HFFc6 (cell line): Measurements from ENCODE around the gene OPRL1. TPM values are rescaled to one million over a fixed set of nuclear protein-coding genes. Genes with fewer than 3 reads are reported as not detected.
"Not testable (repeated sequence)": the region's sequence is repeated elsewhere in the genome, so short reads cannot be mapped to it uniquely, and the experiment has no call there.

ENCODE experiments used
- DNase-seq: peaks from one replicate; pipeline ENCODE4 v3.0.0-alpha.2; 2018
- H3K27ac Mint-ChIP-seq: 2 replicates; pipeline ENCODE4 v1.8.0; 2020; ENCODE audit warnings: mild to moderate bottlenecking, mixed read lengths
- H3K27me3 Mint-ChIP-seq: 2 replicates; pipeline ENCODE4 v1.8.0; 2021; ENCODE audit warnings: mild to moderate bottlenecking, moderate library complexity, mixed read lengths; ENCODE audit not compliant: insufficient read depth
- H3K36me3 Mint-ChIP-seq: 2 replicates; pipeline ENCODE4 v1.8.0; 2021; ENCODE audit warnings: low read depth, mixed read lengths
- H3K4me1 Mint-ChIP-seq: 2 replicates; pipeline ENCODE4 v1.8.0; 2020; ENCODE audit warnings: low read depth, mixed read lengths
- H3K4me3 Mint-ChIP-seq: 2 replicates; pipeline ENCODE4 v1.8.0; 2020; ENCODE audit warnings: mild to moderate bottlenecking, moderate library complexity, mixed read lengths
- H3K9me3 Mint-ChIP-seq: 2 replicates; pipeline ENCODE4 v1.8.0; 2020; ENCODE audit warnings: mild to moderate bottlenecking, mixed read lengths
- CTCF ChIP-seq: fragments of 200-600 bp; sonication (generic); IDR thresholded peaks from 2 replicates; pipeline ENCODE4 v1.5.0; 2021; ENCODE audit warnings: antibody characterized with exemption, mild to moderate bottlenecking
- total RNA-seq, 6 experiments: library from RNA; stranded (reverse); fragmentation: NEBNext Ultra II Directional; extraction: Animal tissue kit (Norgen Biotek cat#: 25700); gene quantifications; 2 replicates in 1 of 6; 3 replicates in 5 of 6; pipeline ENCODE4 v1.2.3, GENCODE V29; 2021

Gene OPRL1
- total RNA-seq, 6 experiments from 2014 or later: 0.27 to 1.00 (median 0.41) TPM

- Mint-ChIP-seq H3K9me3 (no peaks in the 10 kb centered on the region), H3K27ac (no peak within 1 kb of the TSS), H3K36me3 (no peaks in the 10 kb centered on the region), H3K4me1 (peaks cover 2% of the 10 kb centered on the region; the same call in 1 of the 2 replicates), H3K27me3 (peaks cover 34% of the 10 kb centered on the region), H3K4me3 (peak within 1 kb of the TSS; percentile 73)
- no peak for DNase-seq
- no peak; the same call in 1 of the 2 replicates for TF ChIP-seq CTCF
Measured at GRCh38 chr20:64083804-64084684, 4.2 kb downstream of the OPRL1 start, which contains the start of gene LKAAEAR1. TSS of gene LKAAEAR1 (minus strand) at chr20:64084398. CDS start at chr20:64084219, 179 bp downstream.

- TF ChIP-seq CTCF: no peak
- H3K4me3 Mint-ChIP-seq: no peak overlapping the region; the same call in 1 of the 2 replicates
- no peaks in the 10 kb centered on the region for H3K36me3 Mint-ChIP-seq
- no peak overlapping the region for H3K27ac Mint-ChIP-seq
- no peaks in the 10 kb centered on the region for H3K4me1 Mint-ChIP-seq
- peaks cover 34% of the 10 kb centered on the region for H3K27me3 Mint-ChIP-seq
- no peaks in the 10 kb centered on the region for H3K9me3 Mint-ChIP-seq
- DNase-seq: no peak
Measured at GRCh38 chr20:64084685-64085152, 4.8 kb downstream of the OPRL1 start.

- DNase-seq: no peak
- H3K27me3 Mint-ChIP-seq: peaks cover 31% of the 10 kb centered on the region
- no peaks in the 10 kb centered on the region for H3K9me3 Mint-ChIP-seq
- no peak overlapping the region for H3K4me3 Mint-ChIP-seq
- H3K36me3 Mint-ChIP-seq: no peaks in the 10 kb centered on the region
- TF ChIP-seq CTCF: no peak
- H3K4me1 Mint-ChIP-seq: no peaks in the 10 kb centered on the region
- H3K27ac Mint-ChIP-seq: no peak overlapping the region
Measured at GRCh38 chr20:64086801-64087200, 6.9 kb downstream of the OPRL1 start.

GRCh38 chr20:64087226-64087825, 7.4 kb downstream of the OPRL1 start:
- not testable (repeated sequence) for H3K9me3 Mint-ChIP-seq, H3K4me1 Mint-ChIP-seq, H3K36me3 Mint-ChIP-seq, H3K4me3 Mint-ChIP-seq, DNase-seq, H3K27ac Mint-ChIP-seq
- H3K27me3 Mint-ChIP-seq: peaks cover 28% of the 10 kb centered on the region

- H3K27ac Mint-ChIP-seq, H3K4me1 Mint-ChIP-seq, H3K9me3 Mint-ChIP-seq, H3K36me3 Mint-ChIP-seq, DNase-seq, H3K4me3 Mint-ChIP-seq: not testable (repeated sequence)
- peaks cover 23% of the 10 kb centered on the region for H3K27me3 Mint-ChIP-seq
Measured at GRCh38 chr20:64088586-64088985, 8.7 kb downstream of the OPRL1 start.

GRCh38 chr20:64090165-64090564, 10.3 kb downstream of the OPRL1 start:
- Mint-ChIP-seq H3K36me3 (no peaks in the 10 kb centered on the region), H3K4me3 (no peak overlapping the region), H3K27ac (no peak overlapping the region), H3K9me3 (no peaks in the 10 kb centered on the region), H3K4me1 (no peaks in the 10 kb centered on the region), H3K27me3 (peaks cover 21% of the 10 kb centered on the region)
- no peak for DNase-seq
- no peak for TF ChIP-seq CTCF
